ENCODE data around the gene ZNRF1. TPM values are rescaled to one million over a fixed set of nuclear protein-coding genes. Genes with fewer than 3 reads are reported as not detected.
A peak's percentile ranks its signal among the peaks of the same experiment; 100 is the strongest.

The ZNRF1 gene
- polyA plus RNA-seq, 2 of the 4 experiments (the other 2 are of a cell fraction): 18.6 to 22.6 TPM

GRCh38 chr16:75109732-75110243 is 111.0 kb downstream of the ZNRF1 start:
- DNase-seq (ENCODE audit: low read depth in 1 of 2, low spot score in 1 of 2): no peak
- Histone ChIP-seq H3K4me1 (peaks cover 39% of the 10 kb centered on the region), H3K9me3 (no peaks in the 10 kb centered on the region), H3K27ac (peak overlapping the region; percentile 71 to 90), H3K4me3 (no peak overlapping the region), H3K4me2 (peak overlapping the region; percentile 77)
- ChIA-PET POLR2A (interaction anchor here (1.6 kb wide), 1 partner anchor 111 kb away, joined by 6 read pairs; the partner anchor contains the start of gene ZNRF1), CTCF (interaction anchor here (0.8 to 13.4 kb wide), 12 partner anchors 11 to 248 kb away, joined by 3 to 252 read pairs (median 6); partner anchors contain the start of gene ZNRF1)
- TF ChIP-seq FOXS1 (CRISPR knock-in tag; IDR thresholded peaks at IDR 0.05) (no peak), HEYL (CRISPR knock-in tag; IDR thresholded peaks at IDR 0.05) (no peak), HMGXB4 (CRISPR knock-in tag; IDR thresholded peaks at IDR 0.05; ENCODE audit: borderline replicate concordance) (no peak), FOSL2 (IDR thresholded peaks at IDR 0.05) (no peak), FOSL2 (CRISPR knock-in tag; IDR thresholded peaks at IDR 0.05) (no peak)
- FAIRE-seq: no peak
- no peak for ATAC-seq
- WGBS (ENCODE audit: missing lambda C conversion rate): 92% methylated on average over 10 of the region's 10 CpGs

GRCh38 chr16:75110637-75111513 is 112.1 kb downstream of the ZNRF1 start:
- H3K4me1 ChIP-seq: peaks cover 40% of the 10 kb centered on the region
- CTCF ChIA-PET: interaction anchor here (0.6 to 13.4 kb wide), 63 partner anchors 9 to 685 kb away, joined by 3 to 252 read pairs (median 5); partner anchors contain the start of genes FA2H, WDR59 and ZNRF1
- H3K9me3 ChIP-seq: no peaks in the 10 kb centered on the region
- WGBS (ENCODE audit: missing lambda C conversion rate): 15% methylated on average over 28 of the region's 28 CpGs
- peak overlapping the region; percentile 77 for H3K4me2 ChIP-seq
- ATAC-seq (peak; percentile 76 to 89), FAIRE-seq (no peak), DNase-seq (ENCODE audit: low read depth in 1 of 2, low spot score in 1 of 2) (peak; percentile 87 to 90)
- peak overlapping the region; percentile 49 to 90 for H3K27ac ChIP-seq
- POLR2A ChIA-PET: interaction anchor here (1.1 to 1.3 kb wide), 2 partner anchors 112 to 126 kb away, joined by 13 to 14 read pairs; partner anchors contain the start of genes WDR59 and ZNRF1
- peak overlapping the region; percentile 22; the same call in 2 of the 3 replicates for H3K4me3 ChIP-seq
- no peak; the same call in 1 of the 2 replicates for TF ChIP-seq MYC (IDR thresholded peaks at IDR 0.05; ENCODE audit: borderline replicate concordance, low read length)
- TF ChIP-seq JUN (IDR thresholded peaks at IDR 0.05): no peak
- TF ChIP-seq, protein P1, sequence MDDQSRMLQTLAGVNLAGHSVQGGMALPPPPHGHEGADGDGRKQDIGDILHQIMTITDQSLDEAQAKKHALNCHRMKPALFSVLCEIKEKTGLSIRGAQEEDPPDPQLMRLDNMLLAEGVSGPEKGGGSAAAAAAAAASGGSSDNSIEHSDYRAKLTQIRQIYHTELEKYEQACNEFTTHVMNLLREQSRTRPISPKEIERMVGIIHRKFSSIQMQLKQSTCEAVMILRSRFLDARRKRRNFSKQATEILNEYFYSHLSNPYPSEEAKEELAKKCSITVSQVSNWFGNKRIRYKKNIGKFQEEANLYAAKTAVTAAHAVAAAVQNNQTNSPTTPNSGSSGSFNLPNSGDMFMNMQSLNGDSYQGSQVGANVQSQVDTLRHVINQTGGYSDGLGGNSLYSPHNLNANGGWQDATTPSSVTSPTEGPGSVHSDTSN (IDR thresholded peaks at IDR 0.05): peak; percentile 62; the same call in 1 of the 2 replicates
- no peak for TF ChIP-seq RNF2 (IDR thresholded peaks at IDR 0.05; ENCODE audit: borderline replicate concordance, low read depth)
- TF ChIP-seq CBX8 (IDR thresholded peaks at IDR 0.05): no peak
- TF ChIP-seq, protein P2, sequence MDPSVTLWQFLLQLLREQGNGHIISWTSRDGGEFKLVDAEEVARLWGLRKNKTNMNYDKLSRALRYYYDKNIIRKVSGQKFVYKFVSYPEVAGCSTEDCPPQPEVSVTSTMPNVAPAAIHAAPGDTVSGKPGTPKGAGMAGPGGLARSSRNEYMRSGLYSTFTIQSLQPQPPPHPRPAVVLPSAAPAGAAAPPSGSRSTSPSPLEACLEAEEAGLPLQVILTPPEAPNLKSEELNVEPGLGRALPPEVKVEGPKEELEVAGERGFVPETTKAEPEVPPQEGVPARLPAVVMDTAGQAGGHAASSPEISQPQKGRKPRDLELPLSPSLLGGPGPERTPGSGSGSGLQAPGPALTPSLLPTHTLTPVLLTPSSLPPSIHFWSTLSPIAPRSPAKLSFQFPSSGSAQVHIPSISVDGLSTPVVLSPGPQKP (IDR thresholded peaks at IDR 0.05; ENCODE audit: low read depth, low read length): no peak
- TF ChIP-seq, protein P3, sequence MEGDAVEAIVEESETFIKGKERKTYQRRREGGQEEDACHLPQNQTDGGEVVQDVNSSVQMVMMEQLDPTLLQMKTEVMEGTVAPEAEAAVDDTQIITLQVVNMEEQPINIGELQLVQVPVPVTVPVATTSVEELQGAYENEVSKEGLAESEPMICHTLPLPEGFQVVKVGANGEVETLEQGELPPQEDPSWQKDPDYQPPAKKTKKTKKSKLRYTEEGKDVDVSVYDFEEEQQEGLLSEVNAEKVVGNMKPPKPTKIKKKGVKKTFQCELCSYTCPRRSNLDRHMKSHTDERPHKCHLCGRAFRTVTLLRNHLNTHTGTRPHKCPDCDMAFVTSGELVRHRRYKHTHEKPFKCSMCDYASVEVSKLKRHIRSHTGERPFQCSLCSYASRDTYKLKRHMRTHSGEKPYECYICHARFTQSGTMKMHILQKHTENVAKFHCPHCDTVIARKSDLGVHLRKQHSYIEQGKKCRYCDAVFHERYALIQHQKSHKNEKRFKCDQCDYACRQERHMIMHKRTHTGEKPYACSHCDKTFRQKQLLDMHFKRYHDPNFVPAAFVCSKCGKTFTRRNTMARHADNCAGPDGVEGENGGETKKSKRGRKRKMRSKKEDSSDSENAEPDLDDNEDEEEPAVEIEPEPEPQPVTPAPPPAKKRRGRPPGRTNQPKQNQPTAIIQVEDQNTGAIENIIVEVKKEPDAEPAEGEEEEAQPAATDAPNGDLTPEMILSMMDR (IDR thresholded peaks at IDR 0.05): peak; percentile 84
- peak; percentile 97 for TF ChIP-seq SMC3 (IDR thresholded peaks at IDR 0.05)
- TF ChIP-seq POLR2A (IDR thresholded peaks at IDR 0.05; ENCODE audit: low read length): no peak
- TF ChIP-seq, protein P4, sequence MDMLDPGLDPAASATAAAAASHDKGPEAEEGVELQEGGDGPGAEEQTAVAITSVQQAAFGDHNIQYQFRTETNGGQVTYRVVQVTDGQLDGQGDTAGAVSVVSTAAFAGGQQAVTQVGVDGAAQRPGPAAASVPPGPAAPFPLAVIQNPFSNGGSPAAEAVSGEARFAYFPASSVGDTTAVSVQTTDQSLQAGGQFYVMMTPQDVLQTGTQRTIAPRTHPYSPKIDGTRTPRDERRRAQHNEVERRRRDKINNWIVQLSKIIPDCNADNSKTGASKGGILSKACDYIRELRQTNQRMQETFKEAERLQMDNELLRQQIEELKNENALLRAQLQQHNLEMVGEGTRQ (IDR thresholded peaks at IDR 0.05): no peak
- TF ChIP-seq KDM1A (IDR thresholded peaks at IDR 0.05; ENCODE audit: low read depth): no peak
- TF ChIP-seq, protein P5, sequence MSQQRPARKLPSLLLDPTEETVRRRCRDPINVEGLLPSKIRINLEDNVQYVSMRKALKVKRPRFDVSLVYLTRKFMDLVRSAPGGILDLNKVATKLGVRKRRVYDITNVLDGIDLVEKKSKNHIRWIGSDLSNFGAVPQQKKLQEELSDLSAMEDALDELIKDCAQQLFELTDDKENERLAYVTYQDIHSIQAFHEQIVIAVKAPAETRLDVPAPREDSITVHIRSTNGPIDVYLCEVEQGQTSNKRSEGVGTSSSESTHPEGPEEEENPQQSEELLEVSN (IDR thresholded peaks at IDR 0.05; ENCODE audit: borderline replicate concordance, low read depth): peak; percentile 42; the same call in 1 of the 2 replicates
- no peak for TF ChIP-seq ZSCAN20 (CRISPR knock-in tag; IDR thresholded peaks at IDR 0.05)
- TF ChIP-seq TP53 (CRISPR knock-in tag; IDR thresholded peaks at IDR 0.05): no peak
- TF ChIP-seq ZNF302 (CRISPR knock-in tag; IDR thresholded peaks at IDR 0.05): no peak
- TF ChIP-seq EHMT2 (IDR thresholded peaks at IDR 0.05; ENCODE audit: low read depth): no peak
- no peak for TF ChIP-seq NPAS2 (CRISPR knock-in tag; IDR thresholded peaks at IDR 0.05; ENCODE audit: borderline replicate concordance)
- no peak for TF ChIP-seq BHLHE40 (IDR thresholded peaks at IDR 0.05; ENCODE audit: low read depth, low read length)
- TF ChIP-seq JUNB (IDR thresholded peaks at IDR 0.05): no peak
- TF ChIP-seq RAD21 (conservative IDR thresholded peaks at IDR 0.05 in 1 of 2, IDR thresholded peaks at IDR 0.05 in 1 of 2): peak; percentile 94 to 95
- TF ChIP-seq NR3C1 (IDR thresholded peaks at IDR 0.05): no peak
- TF ChIP-seq CEBPB (IDR thresholded peaks at IDR 0.05): no peak
- no peak for TF ChIP-seq FOSB (CRISPR knock-in tag; IDR thresholded peaks at IDR 0.05)
- TF ChIP-seq HEYL (CRISPR knock-in tag; IDR thresholded peaks at IDR 0.05): no peak
- TF ChIP-seq GATA3 (IDR thresholded peaks at IDR 0.05; ENCODE audit: borderline replicate concordance): no peak

Data from A549 (cell line).